Ovary (tissue), 3 donors: ENCODE data around the gene BICDL2.

Experiments
- EP300 ChIP-seq: sonication (generic); formaldehyde crosslinking; IDR thresholded peaks from one replicate; pipeline ENCODE4 v1.6.1; 2017; ENCODE audit warnings: antibody characterized with exemption
- POLR2A ChIP-seq: fragments of 450-650 bp; IDR thresholded peaks from one replicate; pipeline ENCODE4 v1.6.1; 2017; ENCODE audit warnings: antibody characterized with exemption, mild to moderate bottlenecking, moderate library complexity
- TF ChIP-seq, protein P1 (sequence below), 3 donors: fragments of 450-650 bp in 2 of 3; fragments of 200-600 bp in 1 of 3; IDR thresholded peaks; one replicate each; pipeline versions ENCODE4 v1.5.1 to v1.8.0; 2016 to 2022; ENCODE audit warnings: antibody characterized with exemption in 3 of 3, mild to moderate bottlenecking in 1 of 3
- donor health status: DM: no; HTN: no; CAD: no.

DNA sequence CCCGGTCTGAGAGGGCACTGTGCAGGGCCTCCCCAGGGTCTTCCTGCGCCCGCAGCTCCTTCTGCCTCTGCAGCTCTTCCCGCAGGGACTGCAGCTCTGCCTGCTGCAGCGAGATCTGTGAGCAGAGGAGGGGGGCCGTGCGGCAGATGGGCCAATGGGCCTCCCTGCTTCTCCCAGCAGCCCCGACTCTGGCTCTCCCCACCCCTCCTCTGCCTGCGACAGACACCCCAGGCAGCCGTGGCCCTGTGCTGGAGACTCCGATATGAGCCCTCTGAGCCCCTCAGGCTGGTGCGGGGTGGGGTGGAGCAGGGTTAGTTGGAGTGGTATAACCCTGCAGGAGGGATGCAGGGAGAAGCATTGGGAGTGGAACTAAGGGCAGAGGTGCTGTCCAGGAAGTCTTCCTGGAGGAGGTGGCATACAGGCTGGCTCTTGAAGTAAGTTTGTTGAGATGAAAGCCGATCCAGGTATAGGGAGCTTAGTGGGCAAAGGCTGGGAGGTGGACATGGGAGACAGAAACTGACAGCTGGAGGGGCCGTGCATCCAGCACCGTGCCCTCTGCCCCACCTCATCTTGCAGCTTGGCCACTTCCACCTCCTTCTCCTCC lies 7.9 kb downstream of the BICDL2 start:
- TF ChIP-seq, protein P1, sequence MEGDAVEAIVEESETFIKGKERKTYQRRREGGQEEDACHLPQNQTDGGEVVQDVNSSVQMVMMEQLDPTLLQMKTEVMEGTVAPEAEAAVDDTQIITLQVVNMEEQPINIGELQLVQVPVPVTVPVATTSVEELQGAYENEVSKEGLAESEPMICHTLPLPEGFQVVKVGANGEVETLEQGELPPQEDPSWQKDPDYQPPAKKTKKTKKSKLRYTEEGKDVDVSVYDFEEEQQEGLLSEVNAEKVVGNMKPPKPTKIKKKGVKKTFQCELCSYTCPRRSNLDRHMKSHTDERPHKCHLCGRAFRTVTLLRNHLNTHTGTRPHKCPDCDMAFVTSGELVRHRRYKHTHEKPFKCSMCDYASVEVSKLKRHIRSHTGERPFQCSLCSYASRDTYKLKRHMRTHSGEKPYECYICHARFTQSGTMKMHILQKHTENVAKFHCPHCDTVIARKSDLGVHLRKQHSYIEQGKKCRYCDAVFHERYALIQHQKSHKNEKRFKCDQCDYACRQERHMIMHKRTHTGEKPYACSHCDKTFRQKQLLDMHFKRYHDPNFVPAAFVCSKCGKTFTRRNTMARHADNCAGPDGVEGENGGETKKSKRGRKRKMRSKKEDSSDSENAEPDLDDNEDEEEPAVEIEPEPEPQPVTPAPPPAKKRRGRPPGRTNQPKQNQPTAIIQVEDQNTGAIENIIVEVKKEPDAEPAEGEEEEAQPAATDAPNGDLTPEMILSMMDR (IDR thresholded peaks at IDR 0.05), result no peak
- TF ChIP-seq POLR2A (no peak), EP300 (no peak)
